Breast epithelium (tissue), 3 donors: Measurements from ENCODE around the gene GMPR.

Experiments used
- POLR2A ChIP-seq: fragments of 450-650 bp; IDR thresholded peaks from one replicate; pipeline ENCODE4 v1.6.1; 2016; ENCODE audit warnings: antibody characterized with exemption, mild to moderate bottlenecking, moderate library complexity
- TF ChIP-seq, protein P1 (sequence below), 3 donors: fragments of 450-650 bp; IDR thresholded peaks; one replicate each; pipeline ENCODE4 v1.5.1; 2016 to 2017; ENCODE audit warnings: antibody characterized with exemption in 3 of 3, mild to moderate bottlenecking in 3 of 3, moderate library complexity in 3 of 3

DNA sequence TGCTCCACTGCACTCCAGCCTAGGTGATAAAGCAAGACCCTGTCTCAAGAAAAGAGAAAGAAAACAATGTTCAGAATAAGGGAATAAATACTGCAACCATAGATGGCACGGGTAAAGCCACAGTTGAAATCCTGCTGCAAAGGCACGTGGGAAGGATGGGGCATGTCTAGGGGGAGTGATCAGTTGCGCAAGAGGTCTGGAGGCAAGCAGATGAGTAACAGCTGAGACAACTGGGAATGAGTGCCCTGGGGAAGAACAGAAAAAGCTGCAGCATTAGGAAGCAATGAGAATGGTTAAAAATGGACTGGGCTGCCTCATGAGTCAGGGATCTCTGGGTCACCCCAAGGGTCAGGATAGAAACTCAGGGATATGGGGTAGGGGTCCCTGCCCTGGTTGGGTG lies 96.3 kb downstream of the GMPR start:
- TF ChIP-seq, protein P1, sequence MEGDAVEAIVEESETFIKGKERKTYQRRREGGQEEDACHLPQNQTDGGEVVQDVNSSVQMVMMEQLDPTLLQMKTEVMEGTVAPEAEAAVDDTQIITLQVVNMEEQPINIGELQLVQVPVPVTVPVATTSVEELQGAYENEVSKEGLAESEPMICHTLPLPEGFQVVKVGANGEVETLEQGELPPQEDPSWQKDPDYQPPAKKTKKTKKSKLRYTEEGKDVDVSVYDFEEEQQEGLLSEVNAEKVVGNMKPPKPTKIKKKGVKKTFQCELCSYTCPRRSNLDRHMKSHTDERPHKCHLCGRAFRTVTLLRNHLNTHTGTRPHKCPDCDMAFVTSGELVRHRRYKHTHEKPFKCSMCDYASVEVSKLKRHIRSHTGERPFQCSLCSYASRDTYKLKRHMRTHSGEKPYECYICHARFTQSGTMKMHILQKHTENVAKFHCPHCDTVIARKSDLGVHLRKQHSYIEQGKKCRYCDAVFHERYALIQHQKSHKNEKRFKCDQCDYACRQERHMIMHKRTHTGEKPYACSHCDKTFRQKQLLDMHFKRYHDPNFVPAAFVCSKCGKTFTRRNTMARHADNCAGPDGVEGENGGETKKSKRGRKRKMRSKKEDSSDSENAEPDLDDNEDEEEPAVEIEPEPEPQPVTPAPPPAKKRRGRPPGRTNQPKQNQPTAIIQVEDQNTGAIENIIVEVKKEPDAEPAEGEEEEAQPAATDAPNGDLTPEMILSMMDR (IDR thresholded peaks at IDR 0.05): no peak
- TF ChIP-seq POLR2A: no peak
